Measurements from ENCODE around the gene TWNK.

The TWNK gene

DNA sequence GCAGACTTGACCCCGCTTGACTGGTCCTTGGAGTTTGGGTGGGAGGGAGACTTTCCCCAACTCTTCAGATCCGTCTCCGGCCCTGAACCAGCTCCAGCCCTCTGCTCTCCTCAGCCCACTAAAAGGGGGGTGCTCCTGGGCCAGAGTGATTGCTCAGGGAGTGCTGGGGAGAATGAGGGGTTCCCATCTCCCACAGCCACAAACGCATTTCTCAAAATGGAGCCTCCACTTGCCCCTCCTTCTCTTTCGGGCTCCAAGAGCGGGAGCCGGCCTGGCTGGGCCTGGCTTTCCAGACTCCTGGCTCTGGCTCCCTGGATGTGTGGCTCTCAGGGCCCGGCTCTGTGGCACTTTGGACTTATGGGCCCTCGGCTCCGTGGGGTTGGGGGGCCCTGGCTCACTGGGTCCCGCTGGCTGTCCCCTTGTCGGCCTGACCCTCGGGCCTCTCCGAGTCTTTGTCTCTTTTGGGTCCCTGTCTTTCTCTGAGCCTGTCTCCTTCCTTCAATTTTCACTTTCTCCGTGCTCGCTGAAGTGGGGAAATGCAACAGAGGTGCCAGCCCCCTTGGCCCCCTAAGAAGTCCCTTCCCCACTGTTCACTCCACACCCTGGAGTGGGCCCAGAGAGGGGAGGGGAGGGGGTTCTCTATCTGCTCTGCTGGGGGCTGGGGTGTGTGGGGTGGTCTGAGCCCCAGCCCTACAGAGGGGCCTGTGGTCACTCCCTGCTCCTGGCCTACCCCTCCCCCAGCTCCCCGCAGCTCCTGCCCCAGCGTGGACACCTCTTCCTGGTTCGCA is 13.0 kb downstream of the TWNK start:
- TF ChIP-seq, protein P1, sequence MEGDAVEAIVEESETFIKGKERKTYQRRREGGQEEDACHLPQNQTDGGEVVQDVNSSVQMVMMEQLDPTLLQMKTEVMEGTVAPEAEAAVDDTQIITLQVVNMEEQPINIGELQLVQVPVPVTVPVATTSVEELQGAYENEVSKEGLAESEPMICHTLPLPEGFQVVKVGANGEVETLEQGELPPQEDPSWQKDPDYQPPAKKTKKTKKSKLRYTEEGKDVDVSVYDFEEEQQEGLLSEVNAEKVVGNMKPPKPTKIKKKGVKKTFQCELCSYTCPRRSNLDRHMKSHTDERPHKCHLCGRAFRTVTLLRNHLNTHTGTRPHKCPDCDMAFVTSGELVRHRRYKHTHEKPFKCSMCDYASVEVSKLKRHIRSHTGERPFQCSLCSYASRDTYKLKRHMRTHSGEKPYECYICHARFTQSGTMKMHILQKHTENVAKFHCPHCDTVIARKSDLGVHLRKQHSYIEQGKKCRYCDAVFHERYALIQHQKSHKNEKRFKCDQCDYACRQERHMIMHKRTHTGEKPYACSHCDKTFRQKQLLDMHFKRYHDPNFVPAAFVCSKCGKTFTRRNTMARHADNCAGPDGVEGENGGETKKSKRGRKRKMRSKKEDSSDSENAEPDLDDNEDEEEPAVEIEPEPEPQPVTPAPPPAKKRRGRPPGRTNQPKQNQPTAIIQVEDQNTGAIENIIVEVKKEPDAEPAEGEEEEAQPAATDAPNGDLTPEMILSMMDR (IDR thresholded peaks at IDR 0.05; ENCODE audit: low read length) = no peak
- TF ChIP-seq EZH2 (optimal IDR thresholded peaks at IDR 0.05; ENCODE audit: low read depth, low read length) (no peak), EZH2phosphoT487 (IDR thresholded peaks at IDR 0.05; ENCODE audit: low read length) (no peak)
- no peak overlapping the region for H2AFZ ChIP-seq (ENCODE audit: low read length)
- no peaks in the 10 kb centered on the region for H4K20me1 ChIP-seq (ENCODE audit: insufficient read depth, low read length)
- no peaks in the 10 kb centered on the region for H3K36me3 ChIP-seq (replicated peaks; ENCODE audit: insufficient read depth, low read length)
- H3K27ac ChIP-seq (ENCODE audit: low read length) = no peak overlapping the region
- H3K4me3 ChIP-seq (ENCODE audit: low read length) = no peak overlapping the region
- H3K79me2 ChIP-seq (ENCODE audit: low read length) = no peaks in the 10 kb centered on the region
- peaks cover 27% of the 10 kb centered on the region for H3F3A ChIP-seq (ENCODE audit: insufficient read depth, low read length)
- H3K4me1 ChIP-seq (ENCODE audit: low read length) = peaks cover 13% of the 10 kb centered on the region
- DNase-seq = peak; percentile 3
- H3K9me2 ChIP-seq (replicated peaks; ENCODE audit: insufficient read depth, low read length) = no peaks in the 10 kb centered on the region
- 0 out of 2 replicates have a peak overlapping the region, but pooled peaks have one; percentile 27 for H3K4me2 ChIP-seq (ENCODE audit: low read depth, low read length)
- H3K9ac ChIP-seq (ENCODE audit: low read length) = no peak overlapping the region
- no peaks in the 10 kb centered on the region for H3K27me3 ChIP-seq (replicated peaks; ENCODE audit: insufficient read depth, low read length)
- H3K9me3 ChIP-seq (replicated peaks; ENCODE audit: insufficient read depth, low read length) = no peaks in the 10 kb centered on the region

DNA sequence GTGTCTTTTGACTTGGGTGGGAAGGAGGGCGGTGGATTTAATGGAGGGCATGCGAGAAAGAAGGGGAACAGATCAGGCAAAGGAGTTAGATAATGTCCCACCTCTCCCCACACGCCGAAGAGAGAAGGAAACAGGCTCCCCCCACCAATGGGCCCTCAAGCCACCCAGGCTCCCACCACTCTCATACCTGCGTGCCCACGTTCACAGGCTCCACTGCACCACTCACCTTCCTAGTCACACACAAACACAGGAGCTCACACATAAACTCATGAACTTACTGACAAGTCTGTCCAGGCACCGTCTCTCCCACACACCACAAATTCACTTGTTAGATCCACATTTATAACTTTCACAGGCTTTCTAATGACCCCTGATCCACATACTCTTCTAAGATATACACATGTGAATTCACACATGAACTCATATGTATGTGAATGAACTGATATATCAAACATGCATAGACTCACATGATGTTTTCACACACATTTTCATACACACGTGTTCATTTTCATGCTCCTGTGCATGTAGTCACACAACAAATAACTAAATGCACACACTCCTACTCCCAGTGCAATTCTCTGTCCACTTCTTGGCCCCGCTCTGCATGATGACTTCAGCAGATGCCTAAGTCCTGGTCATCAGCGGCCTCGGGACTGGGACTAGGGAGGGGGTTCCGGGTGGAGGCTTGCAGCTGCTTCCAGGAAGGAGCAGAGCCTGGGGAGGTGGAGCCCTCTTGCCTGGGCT is 13.7 kb downstream of the TWNK start:
- Histone ChIP-seq H3K4me1 (ENCODE audit: low read length) (peaks cover 13% of the 10 kb centered on the region), H3K36me3 (replicated peaks; ENCODE audit: insufficient read depth, low read length) (no peaks in the 10 kb centered on the region), H3K9ac (ENCODE audit: low read length) (no peak overlapping the region), H3K79me2 (ENCODE audit: low read length) (no peaks in the 10 kb centered on the region), H3K4me2 (ENCODE audit: low read depth, low read length) (no peak overlapping the region), H3F3A (ENCODE audit: insufficient read depth, low read length) (peaks cover 22% of the 10 kb centered on the region), H3K4me3 (ENCODE audit: low read length) (no peak overlapping the region), H4K20me1 (ENCODE audit: insufficient read depth, low read length) (no peaks in the 10 kb centered on the region), H3K27me3 (replicated peaks; ENCODE audit: insufficient read depth, low read length) (no peaks in the 10 kb centered on the region), H3K9me2 (replicated peaks; ENCODE audit: insufficient read depth, low read length) (no peaks in the 10 kb centered on the region), H3K9me3 (replicated peaks; ENCODE audit: insufficient read depth, low read length) (no peaks in the 10 kb centered on the region), H2AFZ (ENCODE audit: low read length) (no peak overlapping the region), H3K27ac (ENCODE audit: low read length) (no peak overlapping the region)
- DNase-seq = no peak
- TF ChIP-seq EZH2 (optimal IDR thresholded peaks at IDR 0.05; ENCODE audit: low read depth, low read length) (no peak), EZH2phosphoT487 (IDR thresholded peaks at IDR 0.05; ENCODE audit: low read length) (no peak)
- TF ChIP-seq, protein P1 (IDR thresholded peaks at IDR 0.05; ENCODE audit: low read length) = no peak

DNA sequence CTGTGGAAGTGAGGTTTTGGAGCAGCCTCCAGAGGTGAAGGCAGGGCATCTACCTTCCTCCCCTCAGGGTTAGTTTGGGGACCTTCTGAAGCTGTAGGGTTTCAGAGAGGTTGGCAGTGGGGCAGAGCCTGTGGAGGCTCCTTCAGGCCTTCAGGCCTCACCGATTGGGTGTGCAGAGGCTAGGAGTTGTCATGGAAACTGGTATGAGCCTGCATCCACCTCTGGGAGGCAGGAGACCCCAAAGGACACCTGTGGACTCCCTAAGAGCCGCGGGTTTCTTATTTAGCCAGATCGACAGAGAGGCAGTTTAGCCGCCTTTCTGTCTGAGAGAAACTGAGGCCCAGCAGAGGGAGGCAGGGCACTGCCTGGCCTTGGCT is 14.3 kb downstream of the TWNK start:
- peak; percentile 3 for DNase-seq
- H4K20me1 ChIP-seq (ENCODE audit: insufficient read depth, low read length) = no peaks in the 10 kb centered on the region
- peaks cover 16% of the 10 kb centered on the region for H3F3A ChIP-seq (ENCODE audit: insufficient read depth, low read length)
- H3K4me3 ChIP-seq (ENCODE audit: low read length) = no peak overlapping the region
- no peaks in the 10 kb centered on the region for H3K9me2 ChIP-seq (replicated peaks; ENCODE audit: insufficient read depth, low read length)
- no peak overlapping the region for H3K4me2 ChIP-seq (ENCODE audit: low read depth, low read length)
- H3K9me3 ChIP-seq (replicated peaks; ENCODE audit: insufficient read depth, low read length) = no peaks in the 10 kb centered on the region
- H3K36me3 ChIP-seq (replicated peaks; ENCODE audit: insufficient read depth, low read length) = no peaks in the 10 kb centered on the region
- H3K27me3 ChIP-seq (replicated peaks; ENCODE audit: insufficient read depth, low read length) = no peaks in the 10 kb centered on the region
- H3K9ac ChIP-seq (ENCODE audit: low read length) = no peak overlapping the region
- H2AFZ ChIP-seq (ENCODE audit: low read length) = no peak overlapping the region
- H3K4me1 ChIP-seq (ENCODE audit: low read length) = peaks cover 8% of the 10 kb centered on the region
- no peaks in the 10 kb centered on the region for H3K79me2 ChIP-seq (ENCODE audit: low read length)
- no peak for TF ChIP-seq EZH2phosphoT487 (IDR thresholded peaks at IDR 0.05; ENCODE audit: low read length)
- no peak overlapping the region for H3K27ac ChIP-seq (ENCODE audit: low read length)

Data from MM.1S (cell line).